ENCODE results near the gene PHLDA1. TPM values are rescaled to one million over a fixed set of nuclear protein-coding genes. Genes with fewer than 3 reads are reported as not detected.

PHLDA1 gene
- total and polyA plus RNA-seq, 2 donors (not counting 3 experiments of a cell fraction or from before 2014, with no cell fraction given): 14.1 to 30.8 TPM

DNA sequence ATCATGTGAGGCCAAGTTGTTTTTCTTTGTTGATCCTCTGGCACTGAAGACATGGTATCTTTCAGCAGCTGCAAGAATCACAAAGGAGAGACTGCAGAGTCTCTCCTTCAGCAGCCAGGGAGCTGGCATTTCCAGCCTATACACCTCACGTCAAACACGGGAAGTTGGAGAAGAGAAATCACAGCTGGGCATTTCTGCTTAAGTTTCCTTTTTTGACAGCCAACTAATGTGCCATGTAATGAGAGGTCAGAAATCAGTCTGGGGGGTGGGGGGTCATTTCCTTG lies 28.3 kb downstream of the PHLDA1 start:
- no peaks in the 10 kb centered on the region for H3K9me3 ChIP-seq (replicated peaks; ENCODE audit: control insufficient read depth, insufficient read depth, low read length)
- no peaks in the 10 kb centered on the region for H3K36me3 ChIP-seq (ENCODE audit: control insufficient read depth in 2 of 2, extremely low read depth in 1 of 2, insufficient read depth in 2 of 2, low read length in 2 of 2)
- dilution Hi-C loops (cut with MboI; ENCODE audit: extremely low pct_ligation_motif_present, low sequenced_read_pairs) (no loop called here), intact Hi-C loops (cut with micrococcal nuclease) (loop anchor here (1.0 kb wide), 1 partner anchor 25 kb away; no protein-coding TSS in a partner anchor)
- no peaks in the 10 kb centered on the region for H3K9me1 ChIP-seq (replicated peaks; ENCODE audit: control insufficient read depth, extremely low read depth, insufficient read depth, low read length)
- H3K4me1 ChIP-seq (ENCODE audit: control insufficient read depth, extremely low read depth, insufficient read depth, low read length): peaks cover 19% of the 10 kb centered on the region
- POLR2A ChIA-PET: no interaction called here
- FAIRE-seq (no peak), DNase-seq (ENCODE audit: low read depth, low spot score) (no peak)
- TF ChIP-seq, protein P1, sequence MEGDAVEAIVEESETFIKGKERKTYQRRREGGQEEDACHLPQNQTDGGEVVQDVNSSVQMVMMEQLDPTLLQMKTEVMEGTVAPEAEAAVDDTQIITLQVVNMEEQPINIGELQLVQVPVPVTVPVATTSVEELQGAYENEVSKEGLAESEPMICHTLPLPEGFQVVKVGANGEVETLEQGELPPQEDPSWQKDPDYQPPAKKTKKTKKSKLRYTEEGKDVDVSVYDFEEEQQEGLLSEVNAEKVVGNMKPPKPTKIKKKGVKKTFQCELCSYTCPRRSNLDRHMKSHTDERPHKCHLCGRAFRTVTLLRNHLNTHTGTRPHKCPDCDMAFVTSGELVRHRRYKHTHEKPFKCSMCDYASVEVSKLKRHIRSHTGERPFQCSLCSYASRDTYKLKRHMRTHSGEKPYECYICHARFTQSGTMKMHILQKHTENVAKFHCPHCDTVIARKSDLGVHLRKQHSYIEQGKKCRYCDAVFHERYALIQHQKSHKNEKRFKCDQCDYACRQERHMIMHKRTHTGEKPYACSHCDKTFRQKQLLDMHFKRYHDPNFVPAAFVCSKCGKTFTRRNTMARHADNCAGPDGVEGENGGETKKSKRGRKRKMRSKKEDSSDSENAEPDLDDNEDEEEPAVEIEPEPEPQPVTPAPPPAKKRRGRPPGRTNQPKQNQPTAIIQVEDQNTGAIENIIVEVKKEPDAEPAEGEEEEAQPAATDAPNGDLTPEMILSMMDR (IDR thresholded peaks at IDR 0.05; ENCODE audit: extremely low read depth in 1 of 2, insufficient read depth in 1 of 2, low read depth in 1 of 2, low read length in 2 of 2): no peak
- TF ChIP-seq FOS (IDR thresholded peaks at IDR 0.05; ENCODE audit: borderline replicate concordance, insufficient read depth, low read length): no peak
- BruUV-seq (replicated peaks): no TSS peak
- no peaks in the 10 kb centered on the region for H3K27me3 ChIP-seq (ENCODE audit: control insufficient read depth in 2 of 2, insufficient read depth in 2 of 2, low read length in 2 of 2)
- H3K27ac ChIP-seq (ENCODE audit: insufficient read depth, low read depth, low read length): no peak overlapping the region
- H3K9ac ChIP-seq (replicated peaks; ENCODE audit: extremely low read depth, insufficient read depth, low read length): no peak overlapping the region
- no peak overlapping the region for H3K4me2 ChIP-seq (ENCODE audit: insufficient read depth, low read length)
- CTCF ChIA-PET: interaction anchor here (0.6 to 1.7 kb wide), 4 partner anchors 10 to 27 kb away, joined by 3 to 7 read pairs (median 4); no protein-coding TSS in a partner anchor
- no peaks in the 10 kb centered on the region for H3K79me2 ChIP-seq (ENCODE audit: control insufficient read depth, insufficient read depth, low read length)
- H3K4me3 ChIP-seq (replicated peaks in 1 of 3; ENCODE audit: insufficient read depth in 1 of 3, low read depth in 1 of 3, low read length in 3 of 3): no peak overlapping the region
- no peak overlapping the region for H2AFZ ChIP-seq (ENCODE audit: low read depth, low read length)
- no peaks in the 10 kb centered on the region for H4K20me1 ChIP-seq (replicated peaks; ENCODE audit: control insufficient read depth, extremely low read depth, insufficient read depth, low read length)

DNA sequence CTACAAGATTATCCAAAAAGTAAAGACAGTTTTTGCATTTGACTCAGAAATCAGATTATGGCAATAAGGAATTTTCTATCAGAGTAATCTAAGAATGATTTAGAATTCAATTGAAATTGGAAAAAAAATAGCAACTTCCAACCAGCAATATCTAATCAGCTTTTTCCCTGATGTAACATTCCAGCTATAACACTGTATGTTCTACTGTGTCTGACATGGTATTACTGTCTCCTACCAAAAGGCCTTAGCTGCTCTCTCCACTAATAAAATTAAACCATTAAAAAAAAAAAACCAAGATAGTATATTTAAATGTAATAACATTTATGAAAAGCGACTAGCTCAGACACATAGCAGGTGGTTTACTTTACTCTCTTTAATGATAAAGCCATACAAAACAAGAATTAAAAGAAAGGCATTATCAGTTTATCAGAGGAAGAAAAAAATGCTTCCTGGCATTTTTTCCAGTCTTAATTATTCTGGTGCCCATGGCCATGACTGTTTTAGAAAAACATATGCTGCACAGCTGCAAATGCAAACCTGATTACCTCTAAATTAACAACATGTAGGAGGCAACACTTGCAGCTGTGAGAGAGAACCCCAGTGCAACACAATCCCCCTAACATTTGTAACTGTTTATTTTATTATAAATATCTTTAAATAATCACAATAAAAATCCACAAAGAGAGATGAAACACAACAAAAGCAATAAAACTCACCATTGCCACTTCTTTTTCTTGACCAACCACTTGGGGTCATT lies 28.8 kb downstream of the PHLDA1 start:
- H3K79me2 ChIP-seq (ENCODE audit: control insufficient read depth, insufficient read depth, low read length): no peaks in the 10 kb centered on the region
- no peak overlapping the region for H3K27ac ChIP-seq (ENCODE audit: insufficient read depth, low read depth, low read length)
- ChIA-PET POLR2A (interaction anchor here (1.1 kb wide), 1 partner anchor 21 kb away, joined by 3 read pairs; no protein-coding TSS in a partner anchor), CTCF (interaction anchor here (0.6 to 1.7 kb wide), 5 partner anchors 10 to 35 kb away, joined by 3 to 7 read pairs (median 3); no protein-coding TSS in a partner anchor)
- FAIRE-seq (no peak), DNase-seq (ENCODE audit: low read depth, low spot score) (peak; percentile 42)
- no peaks in the 10 kb centered on the region for H3K9me3 ChIP-seq (replicated peaks; ENCODE audit: control insufficient read depth, insufficient read depth, low read length)
- BruUV-seq (replicated peaks): no TSS peak
- intact Hi-C loops (cut with micrococcal nuclease) (loop anchor here (1.0 kb wide), 1 partner anchor 24 kb away; no protein-coding TSS in a partner anchor), dilution Hi-C loops (cut with MboI; ENCODE audit: extremely low pct_ligation_motif_present, low sequenced_read_pairs) (no loop called here)
- no peak overlapping the region for H3K9ac ChIP-seq (replicated peaks; ENCODE audit: extremely low read depth, insufficient read depth, low read length)
- H4K20me1 ChIP-seq (replicated peaks; ENCODE audit: control insufficient read depth, extremely low read depth, insufficient read depth, low read length): no peaks in the 10 kb centered on the region
- H3K4me2 ChIP-seq (ENCODE audit: insufficient read depth, low read length): no peak overlapping the region
- TF ChIP-seq FOS (IDR thresholded peaks at IDR 0.05; ENCODE audit: borderline replicate concordance, insufficient read depth, low read length) (no peak), GATA2 (IDR thresholded peaks at IDR 0.05; ENCODE audit: insufficient read depth, insufficient read length, low read depth, low read length) (no peak), EZH2 (IDR thresholded peaks at IDR 0.05; ENCODE audit: borderline replicate concordance, low read depth, low read length, severe bottlenecking) (no peak), JUN (IDR thresholded peaks at IDR 0.05; ENCODE audit: borderline replicate concordance, insufficient read depth, insufficient read length, low read depth) (no peak), MYC (IDR thresholded peaks at IDR 0.05; ENCODE audit: low read depth, low read length) (no peak), POLR2A (IDR thresholded peaks at IDR 0.05; ENCODE audit: low read depth, low read length) (no peak), POLR2AphosphoS5 (IDR thresholded peaks at IDR 0.05; ENCODE audit: insufficient read depth, low read depth, low read length) (no peak)
- TF ChIP-seq, protein P1 (IDR thresholded peaks at IDR 0.05; ENCODE audit: extremely low read depth in 1 of 2, insufficient read depth in 1 of 2, low read depth in 1 of 2, low read length in 2 of 2): no peak
- TF ChIP-seq, protein P2, sequence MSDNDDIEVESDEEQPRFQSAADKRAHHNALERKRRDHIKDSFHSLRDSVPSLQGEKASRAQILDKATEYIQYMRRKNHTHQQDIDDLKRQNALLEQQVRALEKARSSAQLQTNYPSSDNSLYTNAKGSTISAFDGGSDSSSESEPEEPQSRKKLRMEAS (IDR thresholded peaks at IDR 0.05; ENCODE audit: insufficient read depth, insufficient read length): no peak
- peaks cover 24% of the 10 kb centered on the region for H3K4me1 ChIP-seq (ENCODE audit: control insufficient read depth, extremely low read depth, insufficient read depth, low read length)
- no peaks in the 10 kb centered on the region for H3K9me1 ChIP-seq (replicated peaks; ENCODE audit: control insufficient read depth, extremely low read depth, insufficient read depth, low read length)
- H3K36me3 ChIP-seq (ENCODE audit: control insufficient read depth in 2 of 2, extremely low read depth in 1 of 2, insufficient read depth in 2 of 2, low read length in 2 of 2): no peaks in the 10 kb centered on the region
- no peak overlapping the region for H2AFZ ChIP-seq (ENCODE audit: low read depth, low read length)
- H3K27me3 ChIP-seq (ENCODE audit: control insufficient read depth in 2 of 2, insufficient read depth in 2 of 2, low read length in 2 of 2): no peaks in the 10 kb centered on the region
- no peak overlapping the region for H3K4me3 ChIP-seq (replicated peaks in 1 of 3; ENCODE audit: insufficient read depth in 1 of 3, low read depth in 1 of 3, low read length in 3 of 3)
